Breast epithelium (tissue), 4 donors: ENCODE measurements around the gene TP53BP1. TPM values are rescaled to one million over a fixed set of nuclear protein-coding genes. Genes with fewer than 3 reads are reported as not detected.

Experiments
- DNase-seq, 2 donors: peaks; one replicate each; pipeline ENCODE4 v3.0.0-alpha.2; 2019; ENCODE audit warnings: low spot score in 2 of 2
- H3K27ac ChIP-seq, 2 donors: fragments of 200-600 bp; sonication (generic) in 1 of 2; one replicate each; pipeline ENCODE4 v1.5.1; 2016 to 2019; ENCODE audit warnings: mild to moderate bottlenecking in 1 of 2
- H3K27me3 ChIP-seq, 2 donors: fragments of 200-600 bp; sonication (generic) in 1 of 2; one replicate each; pipeline versions ENCODE4 v1.5.1 to v1.6.0; 2017 to 2019; ENCODE audit warnings: control low read depth in 1 of 2, mild to moderate bottlenecking in 1 of 2
- H3K36me3 ChIP-seq: fragments of 200-600 bp; one replicate; pipeline ENCODE4 v1.5.1; 2019
- H3K4me1 ChIP-seq, 2 donors: fragments of 200-600 bp; sonication (generic); one replicate each; pipeline ENCODE4 v1.5.1; 2016 to 2019; ENCODE audit warnings: control low read depth in 1 of 2
- H3K4me3 ChIP-seq, 3 donors: fragments of 200-600 bp; sonication (generic); 1 replicate in 2 of 3; 2 replicates in 1 of 3; pipeline ENCODE4 v1.5.1; 2016 to 2019; ENCODE audit warnings: mild to moderate bottlenecking in 3 of 3, moderate library complexity in 2 of 3
- H3K9me3 ChIP-seq, 2 donors: fragments of 200-600 bp; sonication (generic) in 1 of 2; one replicate each; pipeline ENCODE4 v1.5.1; 2016 to 2019; ENCODE audit warnings: control low read depth in 1 of 2
- CTCF ChIP-seq, 3 donors: fragments of 450-650 bp; IDR thresholded peaks; one replicate each; pipeline ENCODE4 v1.5.1; 2016 to 2017; ENCODE audit warnings: antibody characterized with exemption in 3 of 3, mild to moderate bottlenecking in 3 of 3, moderate library complexity in 3 of 3
- POLR2A ChIP-seq: fragments of 450-650 bp; IDR thresholded peaks from one replicate; pipeline ENCODE4 v1.6.1; 2016; ENCODE audit warnings: antibody characterized with exemption, mild to moderate bottlenecking, moderate library complexity
- POLR2AphosphoS5 ChIP-seq, 3 donors: sonication (generic); formaldehyde crosslinking; IDR thresholded peaks; one replicate each; pipeline ENCODE4 v1.6.1; 2017; ENCODE audit warnings: antibody characterized with exemption in 3 of 3
- intact Hi-C: fragments of 100-400 bp; cut with DNase I; formaldehyde crosslinking; loops from one replicate; pipeline ENCODE4 v1.15.1; 2023; ENCODE audit warnings: low total_unique reads
- total RNA-seq, 3 donors: library from RNA; depleted of rRNA; stranded (reverse); fragments of >200 nt; gene quantifications; one replicate each; pipeline ENCODE4 v1.1.0, GENCODE V29; 2016

The TP53BP1 gene
- total RNA-seq, 3 donors from 2014 or later = 30.1 to 65.5 (median 60.9) TPM

DNA sequence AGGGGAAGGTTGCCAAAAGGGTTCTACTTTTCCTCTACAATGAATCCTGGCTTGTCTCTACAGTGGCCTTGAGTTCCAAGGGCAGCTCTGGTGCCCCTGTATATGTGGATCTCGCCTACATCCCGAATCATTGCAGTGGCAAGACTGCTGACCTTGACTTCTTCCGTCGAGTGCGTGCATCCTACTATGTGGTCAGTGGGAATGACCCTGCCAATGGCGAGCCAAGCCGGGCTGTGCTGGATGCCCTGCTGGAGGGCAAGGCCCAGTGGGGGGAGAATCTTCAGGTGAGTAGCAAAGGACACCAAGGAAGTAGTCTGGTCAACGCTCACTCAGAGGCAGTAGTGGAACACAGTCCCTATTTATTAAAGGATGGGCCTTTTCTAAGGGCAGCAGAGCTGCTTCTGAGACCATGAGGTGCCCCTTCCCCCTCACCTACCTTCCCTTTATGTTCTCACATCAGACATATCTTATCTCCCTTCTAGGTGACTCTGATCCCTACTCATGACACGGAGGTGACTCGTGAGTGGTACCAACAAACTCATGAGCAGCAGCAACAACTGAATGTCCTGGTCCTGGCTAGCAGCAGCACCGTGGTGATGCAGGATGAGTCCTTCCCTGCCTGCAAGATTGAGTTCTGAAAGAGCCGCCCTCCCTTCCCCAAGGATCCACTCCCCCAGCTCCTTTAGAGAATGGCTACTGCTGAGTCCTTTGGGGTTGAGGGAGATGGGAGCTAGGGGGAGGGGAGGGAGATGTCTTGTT, 36.8 kb upstream of the TP53BP1 start:
- H3K9me3 ChIP-seq = no peaks in the 10 kb centered on the region
- H3K27me3 ChIP-seq = no peaks in the 10 kb centered on the region
- intact Hi-C loops = no loop called here
- H3K27ac ChIP-seq = no peak overlapping the region
- H3K4me1 ChIP-seq = no peaks in the 10 kb centered on the region
- no peak for DNase-seq
- TF ChIP-seq POLR2A (no peak), POLR2AphosphoS5 (IDR thresholded peaks at IDR 0.05) (no peak), CTCF (IDR thresholded peaks at IDR 0.05) (no peak)
- H3K36me3 ChIP-seq = no peaks in the 10 kb centered on the region
- no peak overlapping the region for H3K4me3 ChIP-seq

GRCh38 chr15:43529141-43529540, 36.2 kb upstream of the TP53BP1 start:
- no peaks in the 10 kb centered on the region for H3K4me1 ChIP-seq
- H3K27me3 ChIP-seq = no peaks in the 10 kb centered on the region
- H3K4me3 ChIP-seq = no peak overlapping the region
- intact Hi-C loops = no loop called here
- DNase-seq = no peak
- TF ChIP-seq CTCF (IDR thresholded peaks at IDR 0.05) (no peak), POLR2A (no peak), POLR2AphosphoS5 (IDR thresholded peaks at IDR 0.05) (no peak)
- H3K9me3 ChIP-seq = no peaks in the 10 kb centered on the region
- no peaks in the 10 kb centered on the region for H3K36me3 ChIP-seq
- H3K27ac ChIP-seq = no peak overlapping the region

DNA sequence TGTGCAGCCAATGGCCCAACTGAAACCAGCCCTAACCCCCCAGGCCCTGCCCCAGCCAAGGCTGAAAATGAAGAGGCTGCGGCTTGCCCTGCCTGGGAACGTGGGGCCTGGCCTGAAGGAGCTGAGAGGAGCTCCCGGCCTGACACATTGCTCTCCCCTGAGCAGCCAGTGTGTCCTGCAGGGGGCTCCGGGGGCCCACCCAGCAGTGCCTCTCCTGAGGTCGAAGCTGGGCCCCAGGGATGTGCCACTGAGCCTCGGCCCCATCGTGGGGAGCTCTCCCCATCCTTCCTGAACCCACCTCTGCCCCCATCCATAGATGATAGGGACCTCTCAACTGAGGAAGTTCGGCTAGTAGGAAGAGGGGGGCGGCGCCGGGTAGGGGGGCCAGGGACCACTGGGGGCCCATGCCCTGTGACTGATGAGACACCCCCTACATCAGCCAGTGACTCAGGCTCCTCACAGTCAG, 35.6 kb upstream of the TP53BP1 start:
- no peak for TF ChIP-seq CTCF (IDR thresholded peaks at IDR 0.05)
- no peak for DNase-seq
- H3K27me3 ChIP-seq = no peaks in the 10 kb centered on the region
- intact Hi-C loops = no loop called here
- H3K4me3 ChIP-seq = no peak overlapping the region
- no peaks in the 10 kb centered on the region for H3K36me3 ChIP-seq
- no peak overlapping the region for H3K27ac ChIP-seq
- no peaks in the 10 kb centered on the region for H3K4me1 ChIP-seq
- H3K9me3 ChIP-seq = no peaks in the 10 kb centered on the region

GRCh38 chr15:43527802-43528541, 35.0 kb upstream of the TP53BP1 start:
- Histone ChIP-seq H3K4me1 (no peaks in the 10 kb centered on the region), H3K9me3 (no peaks in the 10 kb centered on the region), H3K4me3 (no peak overlapping the region), H3K36me3 (no peaks in the 10 kb centered on the region), H3K27me3 (no peaks in the 10 kb centered on the region), H3K27ac (no peak overlapping the region)
- intact Hi-C loops = no loop called here
- TF ChIP-seq POLR2AphosphoS5 (IDR thresholded peaks at IDR 0.05) = no peak
- TF ChIP-seq POLR2A = no peak
- no peak for TF ChIP-seq CTCF (IDR thresholded peaks at IDR 0.05)
- no peak for DNase-seq
